ENCODE data around the gene VAPA.

The VAPA gene

DNA sequence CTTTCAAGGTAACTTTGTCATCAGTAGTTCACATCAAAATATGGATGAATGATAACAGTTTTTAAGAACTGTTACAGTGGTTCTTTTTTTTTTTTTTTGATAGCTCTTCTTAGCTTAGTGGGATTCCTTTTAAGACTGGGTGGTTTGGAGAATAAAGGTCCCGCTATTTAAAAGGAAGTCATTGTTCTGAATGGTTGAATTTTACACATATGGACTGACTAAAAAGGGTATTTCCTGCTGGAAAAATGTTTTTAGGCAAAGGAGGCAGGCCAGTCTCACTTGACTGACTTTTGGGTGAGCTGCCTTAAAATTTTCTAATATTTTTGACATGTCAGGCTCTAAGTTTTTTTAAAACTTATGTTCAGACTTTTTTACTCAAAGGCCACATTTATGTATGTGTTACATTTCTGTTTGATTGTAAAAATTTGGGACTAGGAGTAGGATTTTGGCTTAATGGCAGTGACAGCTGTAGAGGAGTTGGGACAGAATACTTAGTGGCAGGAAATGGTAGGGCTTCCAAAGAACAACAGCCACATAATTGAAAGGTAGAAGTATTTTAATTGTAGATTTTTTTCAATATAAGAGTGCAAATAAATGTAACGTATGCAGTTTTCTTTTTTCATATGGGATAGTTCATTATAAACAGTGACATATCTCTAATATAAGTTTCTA is 13.7 kb downstream of the VAPA start:
- TF ChIP-seq, protein P1, sequence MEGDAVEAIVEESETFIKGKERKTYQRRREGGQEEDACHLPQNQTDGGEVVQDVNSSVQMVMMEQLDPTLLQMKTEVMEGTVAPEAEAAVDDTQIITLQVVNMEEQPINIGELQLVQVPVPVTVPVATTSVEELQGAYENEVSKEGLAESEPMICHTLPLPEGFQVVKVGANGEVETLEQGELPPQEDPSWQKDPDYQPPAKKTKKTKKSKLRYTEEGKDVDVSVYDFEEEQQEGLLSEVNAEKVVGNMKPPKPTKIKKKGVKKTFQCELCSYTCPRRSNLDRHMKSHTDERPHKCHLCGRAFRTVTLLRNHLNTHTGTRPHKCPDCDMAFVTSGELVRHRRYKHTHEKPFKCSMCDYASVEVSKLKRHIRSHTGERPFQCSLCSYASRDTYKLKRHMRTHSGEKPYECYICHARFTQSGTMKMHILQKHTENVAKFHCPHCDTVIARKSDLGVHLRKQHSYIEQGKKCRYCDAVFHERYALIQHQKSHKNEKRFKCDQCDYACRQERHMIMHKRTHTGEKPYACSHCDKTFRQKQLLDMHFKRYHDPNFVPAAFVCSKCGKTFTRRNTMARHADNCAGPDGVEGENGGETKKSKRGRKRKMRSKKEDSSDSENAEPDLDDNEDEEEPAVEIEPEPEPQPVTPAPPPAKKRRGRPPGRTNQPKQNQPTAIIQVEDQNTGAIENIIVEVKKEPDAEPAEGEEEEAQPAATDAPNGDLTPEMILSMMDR (IDR thresholded peaks at IDR 0.05; ENCODE audit: low read length, missing control alignments): no peak

DNA sequence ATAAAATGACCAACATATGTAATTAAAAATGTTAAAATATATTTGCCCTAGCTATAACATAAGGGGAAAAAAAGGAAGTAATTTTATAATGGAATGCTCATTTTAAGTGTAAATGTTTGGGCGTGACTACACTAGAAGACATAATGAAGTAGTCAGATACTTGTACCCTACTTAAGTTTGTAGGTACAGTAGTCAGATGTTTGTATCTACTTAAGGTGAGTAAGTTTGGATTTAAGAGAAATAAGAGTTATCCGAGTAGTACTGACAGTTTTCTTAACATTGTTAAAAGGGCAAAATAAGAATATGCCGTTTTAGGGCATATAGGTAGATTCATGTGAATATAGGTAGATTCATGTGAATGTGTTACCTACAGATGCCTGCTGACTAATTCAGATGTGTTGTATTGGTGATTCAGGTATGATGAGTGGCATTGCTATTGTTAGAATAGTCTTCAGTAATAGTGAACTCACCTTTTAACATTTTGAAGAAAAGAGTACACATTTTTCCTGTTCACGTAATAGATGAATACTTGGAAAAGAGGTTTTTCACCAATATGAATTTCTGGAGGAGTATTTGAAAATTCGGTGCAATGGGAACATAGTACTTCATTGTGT is 14.9 kb downstream of the VAPA start:
- no peak for DNase-seq (ENCODE audit: low read depth)
- H3K4me3 ChIP-seq (replicated peaks; ENCODE audit: low read depth, low read length): no peak overlapping the region
- TF ChIP-seq, protein P1 (IDR thresholded peaks at IDR 0.05; ENCODE audit: low read length, missing control alignments): no peak

More for the DNA sequence above, 13.7 kb downstream of the VAPA start:
- no peak overlapping the region for H3K4me3 ChIP-seq (replicated peaks; ENCODE audit: low read depth, low read length)
- no peak for DNase-seq (ENCODE audit: low read depth)

DNA sequence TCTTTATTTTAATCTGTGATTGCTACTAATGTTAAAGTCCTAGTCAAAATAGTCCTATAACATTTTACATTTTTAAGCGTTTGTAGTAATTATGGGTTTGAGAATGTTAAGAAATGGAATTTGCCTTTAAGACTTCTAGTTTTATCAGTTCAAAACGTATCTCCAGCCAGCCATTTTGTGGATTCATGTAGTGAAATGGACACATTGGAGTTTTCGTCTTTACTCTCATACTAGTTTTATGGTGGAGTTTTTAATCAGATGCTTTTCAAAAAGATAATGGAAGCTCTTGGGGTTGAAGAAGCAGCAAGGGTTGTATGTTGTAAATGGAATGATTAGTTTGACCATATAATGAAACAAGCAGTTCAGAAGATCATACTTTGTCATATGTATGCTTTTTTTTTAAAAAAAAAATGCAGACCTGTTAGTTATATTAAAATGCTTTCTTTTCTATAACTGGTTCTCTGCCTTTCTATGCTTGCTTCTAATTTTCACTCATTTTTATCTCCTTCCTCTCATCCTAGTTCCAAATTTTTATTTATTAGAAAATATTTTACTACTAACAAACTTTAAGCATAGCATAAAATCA is 16.6 kb downstream of the VAPA start:
- TF ChIP-seq, protein P1 (IDR thresholded peaks at IDR 0.05; ENCODE audit: low read length, missing control alignments): no peak
- no peak overlapping the region for H3K4me3 ChIP-seq (replicated peaks; ENCODE audit: low read depth, low read length)
- DNase-seq (ENCODE audit: low read depth): no peak

DNA sequence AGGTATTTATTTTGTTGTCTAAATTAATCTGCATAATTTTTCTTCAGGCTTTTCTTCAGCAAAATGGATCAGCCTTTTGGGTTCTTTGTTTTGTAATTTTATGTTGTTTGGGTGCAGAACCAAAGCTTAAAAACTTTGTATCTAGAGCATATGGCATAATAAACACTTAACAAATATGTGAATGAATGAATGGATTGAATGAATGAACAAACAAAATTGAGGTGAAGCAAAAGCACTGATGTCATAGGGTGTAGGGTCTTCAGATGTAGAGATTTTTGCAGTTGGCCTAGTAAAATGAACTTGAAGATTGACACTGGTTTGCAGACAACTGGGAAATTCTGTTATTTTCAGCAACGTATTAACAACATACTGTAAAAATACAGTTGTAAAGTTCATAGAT is 17.3 kb downstream of the VAPA start:
- TF ChIP-seq, protein P1 (IDR thresholded peaks at IDR 0.05; ENCODE audit: low read length, missing control alignments): no peak

DNA sequence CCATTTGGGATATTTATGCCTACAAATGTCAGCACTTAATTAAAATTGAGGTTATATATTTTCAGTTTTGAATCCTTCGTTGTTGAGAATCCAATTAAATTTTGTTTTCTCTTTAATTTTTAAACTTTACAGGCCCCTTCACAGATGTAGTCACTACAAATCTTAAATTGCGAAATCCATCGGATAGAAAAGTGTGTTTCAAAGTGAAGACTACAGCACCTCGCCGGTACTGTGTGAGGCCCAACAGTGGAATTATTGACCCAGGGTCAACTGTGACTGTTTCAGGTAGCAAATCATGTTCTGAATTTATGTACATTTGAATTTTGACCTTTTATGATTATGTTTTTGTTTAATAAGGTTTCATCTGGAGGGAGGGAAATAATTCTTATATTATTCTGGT is 17.9 kb downstream of the VAPA start:
- TF ChIP-seq, protein P1 (IDR thresholded peaks at IDR 0.05; ENCODE audit: low read length, missing control alignments): no peak
- H3K4me3 ChIP-seq (replicated peaks; ENCODE audit: low read depth, low read length): no peak overlapping the region

More for the DNA sequence above, 17.3 kb downstream of the VAPA start:
- no peak for DNase-seq (ENCODE audit: low read depth)
- H3K4me3 ChIP-seq (replicated peaks; ENCODE audit: low read depth, low read length): no peak overlapping the region

DNA sequence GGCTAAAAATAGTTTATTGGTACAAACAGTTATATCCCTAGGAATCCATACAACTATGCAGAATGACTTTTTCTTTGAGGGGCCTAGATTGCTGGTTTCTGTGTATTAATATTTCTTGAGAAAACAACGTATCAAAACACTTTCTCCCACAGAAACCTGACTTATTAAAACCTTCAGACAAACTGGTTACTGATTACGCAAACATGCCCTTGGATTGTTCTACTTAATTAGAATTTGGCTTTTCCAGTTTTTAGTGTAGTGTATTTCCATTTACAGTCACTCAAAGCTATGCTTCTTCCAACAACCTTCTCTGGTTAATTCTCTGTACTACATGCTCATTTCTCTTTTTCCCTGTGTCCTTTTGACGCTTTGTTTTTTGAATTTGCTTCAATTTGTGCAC is 20.0 kb downstream of the VAPA start:
- H3K4me3 ChIP-seq (replicated peaks; ENCODE audit: low read depth, low read length): no peak overlapping the region
- TF ChIP-seq, protein P1 (IDR thresholded peaks at IDR 0.05; ENCODE audit: low read length, missing control alignments): no peak
- DNase-seq (ENCODE audit: low read depth): no peak

More for the DNA sequence above, 17.9 kb downstream of the VAPA start:
- no peak for DNase-seq (ENCODE audit: low read depth)
